Ecto neural progenitor cell (in vitro differentiated cells): Measurements from ENCODE around the gene CREB5.
"Not testable (repeated sequence)": the region's sequence is repeated elsewhere in the genome, so short reads cannot be mapped to it uniquely, and the experiment has no call there.

Source experiments
- DNase-seq: peaks from one replicate; pipeline ENCODE4 v3.0.0-alpha.2; 2018; ENCODE audit warnings: low spot score

CREB5 gene

GRCh38 chr7:28813243-28813962 lies 401.1 kb downstream of the CREB5 start:
- DNase-seq = no peak

- no peak for DNase-seq
These were observed 403.1 kb downstream of the CREB5 start for GRCh38 chr7:28815369-28815927.

- no peak for DNase-seq
These were observed 403.6 kb downstream of the CREB5 start for GRCh38 chr7:28815928-28816373.

- no peak for DNase-seq
These were observed 406.7 kb downstream of the CREB5 start for GRCh38 chr7:28818996-28819395.

GRCh38 chr7:28823582-28823981 lies 411.3 kb downstream of the CREB5 start:
- no peak for DNase-seq

GRCh38 chr7:28825817-28826448 lies 413.6 kb downstream of the CREB5 start:
- not testable (repeated sequence) for DNase-seq

GRCh38 chr7:28830846-28831245 lies 418.5 kb downstream of the CREB5 start:
- DNase-seq = no peak

- no peak for DNase-seq
These were observed 420.4 kb downstream of the CREB5 start for GRCh38 chr7:28832669-28833068.

- DNase-seq = no peak
These were observed 423.5 kb downstream of the CREB5 start for GRCh38 chr7:28835800-28836199.

GRCh38 chr7:28836716-28837115 lies 424.4 kb downstream of the CREB5 start:
- DNase-seq = no peak

- DNase-seq = no peak
These were observed 424.9 kb downstream of the CREB5 start for GRCh38 chr7:28837216-28837615.

- DNase-seq = no peak
These were observed 428.3 kb downstream of the CREB5 start for GRCh38 chr7:28840592-28840995.

- DNase-seq = no peak
These were observed 429.4 kb downstream of the CREB5 start for GRCh38 chr7:28841766-28842165.

GRCh38 chr7:28842769-28843295 lies 430.5 kb downstream of the CREB5 start:
- no peak for DNase-seq

- DNase-seq = no peak
These were observed 432.8 kb downstream of the CREB5 start for GRCh38 chr7:28845106-28845505.

- DNase-seq = no peak
These were observed 434.9 kb downstream of the CREB5 start for GRCh38 chr7:28847176-28847575.

- DNase-seq = peak; percentile 35
These were observed 435.4 kb downstream of the CREB5 start for GRCh38 chr7:28847681-28848080.

- no peak for DNase-seq
These were observed 436.6 kb downstream of the CREB5 start for GRCh38 chr7:28848906-28849305.

GRCh38 chr7:28850699-28851098 lies 438.4 kb downstream of the CREB5 start:
- no peak for DNase-seq

GRCh38 chr7:28853150-28853549 lies 440.8 kb downstream of the CREB5 start:
- no peak for DNase-seq

GRCh38 chr7:28853834-28854749 lies 441.8 kb downstream of the CREB5 start:
- DNase-seq = peak; percentile 93

- DNase-seq = no peak
These were observed 442.4 kb downstream of the CREB5 start for GRCh38 chr7:28854750-28855074.
